Testis (tissue), 5 donors: ENCODE data around the gene TRIM38. TPM values are rescaled to one million over a fixed set of nuclear protein-coding genes. Genes with fewer than 3 reads are reported as not detected.

ENCODE experiments used
- DNase-seq: peaks from one replicate; pipeline ENCODE4 v3.0.0-alpha.2; 2019
- H3K27ac ChIP-seq, 2 donors: fragments of 200-600 bp; sonication (generic); one replicate each; pipeline ENCODE4 v1.5.1; 2019
- H3K27me3 ChIP-seq: fragments of 200-600 bp; sonication (generic); one replicate; pipeline ENCODE4 v1.5.1; 2019
- H3K36me3 ChIP-seq: fragments of 200-600 bp; sonication (generic); one replicate; pipeline ENCODE4 v1.5.1; 2017; ENCODE audit warnings: low read depth; ENCODE audit errors: missing control alignments
- H3K4me1 ChIP-seq: fragments of 200-600 bp; sonication (generic); one replicate; pipeline ENCODE4 v1.5.1; 2019
- H3K4me3 ChIP-seq, 2 donors: fragments of 200-600 bp; sonication (generic); one replicate each; pipeline ENCODE4 v1.5.1; 2017 to 2019
- H3K9me3 ChIP-seq: fragments of 200-600 bp; sonication (generic); one replicate; pipeline ENCODE4 v1.5.1; 2017
- CTCF ChIP-seq, 3 experiments: fragments of 450-650 bp in 2 of 3; fragments of 200-600 bp in 1 of 3; sonication (generic) in 1 of 3; IDR thresholded peaks; one replicate each; pipeline ENCODE4 v1.5.1; 2016 to 2019; ENCODE audit warnings: antibody characterized with exemption in 3 of 3, mild to moderate bottlenecking in 2 of 3, moderate library complexity in 1 of 3
- POLR2A ChIP-seq: fragments of 450-650 bp; IDR thresholded peaks from one replicate; pipeline ENCODE4 v1.6.1; 2017; ENCODE audit warnings: antibody characterized with exemption, mild to moderate bottlenecking, moderate library complexity
- whole genome bisulfite sequencing, 2 donors: methylation state at CpG; one replicate each; pipeline ENCODE4 v1.1.5; 2018; 5-methylcytosine and 5-hydroxymethylcytosine counted together
- intact Hi-C: fragments of 100-400 bp; cut with DNase I; formaldehyde crosslinking; loops from one replicate; pipeline ENCODE4 v1.15.1; 2023; ENCODE audit warnings: low total_unique reads
- long read RNA-seq, 2 donors: transcript quantifications; one replicate each; lab custom pipeline, GENCODE V29; 2026
- polyA plus RNA-seq: library from polyadenylated mRNA; stranded (reverse); fragments of 350-450 nt; fragmentation: Illumina TruSeq; extraction: RNeasy Lipid Tissue Mini Kit (QIAGEN cat#74804); gene quantifications from one replicate; pipeline ENCODE4 v1.2.3, GENCODE V29; 2014; ENCODE audit warnings: low read depth, low replicate concordance; ENCODE audit not compliant: insufficient read depth
- total RNA-seq, 2 donors: library from RNA; depleted of rRNA; stranded (reverse); fragments of >200 nt; gene quantifications; one replicate each; pipeline ENCODE4 v1.2.3, GENCODE V29; 2016

The TRIM38 gene
- total RNA-seq (1 to 10 TPM; 5.3 to 9.1 TPM), polyA plus RNA-seq (3.2 TPM)
- long read RNA-seq, donor 1: 0 reads
- long read RNA-seq, donor 2: 0 reads

GRCh38 chr6:25962149-25963127 is at the start of gene TRIM38:
Gene TRIM38, plus strand, starts transcription at chr6:25962802. Its CDS starts 3,721 bp downstream, at chr6:25966523.
- intact Hi-C loops: no loop called here
- H3K36me3 ChIP-seq: no peaks in the 10 kb centered on the region
- no peaks in the 10 kb centered on the region for H3K4me1 ChIP-seq
- H3K4me3 ChIP-seq: peak within 1 kb of the TSS; percentile 52 to 61
- H3K27ac ChIP-seq: peak within 1 kb of the TSS; percentile 83 to 93
- 23 to 36% methylated on average over 11 of the region's 11 CpGs for WGBS, 2 donors
- no peaks in the 10 kb centered on the region for H3K9me3 ChIP-seq
- peak; percentile 86 for DNase-seq
- no peaks in the 10 kb centered on the region for H3K27me3 ChIP-seq
- no peak for TF ChIP-seq CTCF (IDR thresholded peaks at IDR 0.05)
- peak; percentile 25 for TF ChIP-seq POLR2A

GRCh38 chr6:25913741-25914140 is 48.9 kb upstream of the TRIM38 start:
- Histone ChIP-seq H3K9me3 (no peaks in the 10 kb centered on the region), H3K4me3 (no peak overlapping the region), H3K27ac (no peak overlapping the region), H3K4me1 (no peaks in the 10 kb centered on the region), H3K27me3 (no peaks in the 10 kb centered on the region), H3K36me3 (no peaks in the 10 kb centered on the region)
- 81 to 98% methylated on average over 3 of the region's 3 CpGs for WGBS, 2 donors
- TF ChIP-seq CTCF (IDR thresholded peaks at IDR 0.05) (no peak), POLR2A (no peak)
- intact Hi-C loops: no loop called here
- no peak for DNase-seq

GRCh38 chr6:25916330-25916729 is 46.3 kb upstream of the TRIM38 start:
- H3K9me3 ChIP-seq: no peaks in the 10 kb centered on the region
- H3K36me3 ChIP-seq: no peaks in the 10 kb centered on the region
- intact Hi-C loops: no loop called here
- TF ChIP-seq POLR2A (no peak), CTCF (IDR thresholded peaks at IDR 0.05) (no peak)
- no peak overlapping the region for H3K27ac ChIP-seq
- no peaks in the 10 kb centered on the region for H3K27me3 ChIP-seq
- H3K4me3 ChIP-seq: no peak overlapping the region
- WGBS, 2 donors: 71 to 82% methylated on average over 3 of the region's 3 CpGs
- DNase-seq: no peak
- no peaks in the 10 kb centered on the region for H3K4me1 ChIP-seq

- intact Hi-C loops: no loop called here
- no peak for DNase-seq
- Histone ChIP-seq H3K27me3 (no peaks in the 10 kb centered on the region), H3K9me3 (no peaks in the 10 kb centered on the region), H3K27ac (no peak overlapping the region), H3K4me1 (no peaks in the 10 kb centered on the region), H3K36me3 (no peaks in the 10 kb centered on the region), H3K4me3 (no peak overlapping the region)
- no peak for TF ChIP-seq POLR2A
- no peak for TF ChIP-seq CTCF (IDR thresholded peaks at IDR 0.05)
- 78 to 81% methylated on average over 7 of the region's 7 CpGs for WGBS, 2 donors
Measured at GRCh38 chr6:25916789-25917490, 45.7 kb upstream of the TRIM38 start.
